GM21717 (cell line): Measurements from ENCODE around the gene THBS2.
"Not testable (repeated sequence)": the region's sequence is repeated elsewhere in the genome, so short reads cannot be mapped to it uniquely, and the experiment has no call there.

ENCODE experiments used
- ATAC-seq: cut with Tn5 transposase; IDR thresholded peaks from one replicate; pipeline ENCODE4 v1.9.1; 2021; ENCODE audit warnings: mild to moderate bottlenecking, moderate library complexity; ENCODE audit not compliant: unreplicated experiment

Gene THBS2

GRCh38 chr6:169253337-169254238, at the start of gene THBS2:
Gene THBS2 (minus strand): TSS chr6:169253846. CDS start chr6:169250784, 3,062 bp downstream.
- no peak for ATAC-seq

DNA sequence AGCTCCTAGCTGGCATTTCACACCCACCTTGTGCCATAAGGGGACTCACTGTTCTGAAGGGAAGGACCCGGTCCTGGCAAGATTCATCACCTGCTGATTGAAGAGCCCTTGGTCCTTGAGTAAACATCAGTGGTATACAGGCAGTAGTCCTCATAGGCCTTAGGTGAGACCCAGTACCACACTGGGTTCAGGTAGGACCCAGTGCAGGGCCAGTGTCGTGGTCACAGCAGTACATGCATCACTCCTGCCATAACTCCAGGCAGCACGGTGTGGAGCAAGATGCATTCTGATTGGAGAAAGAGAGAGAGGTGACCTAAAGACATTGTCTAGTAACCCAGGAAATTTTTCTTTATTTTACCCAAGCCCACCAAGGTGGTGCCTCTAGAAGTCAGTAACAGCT, 49.1 kb upstream of the THBS2 start:
- ATAC-seq, result no peak

- ATAC-seq, result no peak
Measured at GRCh38 chr6:169302255-169302654, 48.6 kb upstream of the THBS2 start.

GRCh38 chr6:169300916-169301315, 47.3 kb upstream of the THBS2 start:
- no peak for ATAC-seq

DNA sequence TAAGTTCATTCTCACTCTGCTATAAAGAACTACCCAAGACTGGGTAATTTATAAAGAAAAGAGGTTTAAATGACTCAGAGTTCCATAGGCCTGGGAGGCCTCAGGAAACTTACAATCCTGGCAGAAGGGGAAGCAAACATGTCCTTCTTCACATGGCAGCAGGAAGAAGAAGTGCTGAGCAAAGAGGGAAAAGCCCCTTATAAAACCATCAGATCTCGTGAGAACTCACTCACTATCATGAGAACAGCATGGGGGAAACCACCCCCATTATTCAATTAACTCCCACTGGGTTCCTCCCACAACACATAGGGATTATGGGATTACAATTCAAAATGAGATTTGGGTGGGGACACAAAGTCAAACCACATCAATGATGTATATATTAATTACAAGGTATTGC, 45.0 kb upstream of the THBS2 start:
- not testable (repeated sequence) for ATAC-seq

- ATAC-seq, result no peak
Measured at GRCh38 chr6:169296622-169297021, 43.0 kb upstream of the THBS2 start.

GRCh38 chr6:169296170-169296569, 42.5 kb upstream of the THBS2 start:
- ATAC-seq, result no peak

DNA sequence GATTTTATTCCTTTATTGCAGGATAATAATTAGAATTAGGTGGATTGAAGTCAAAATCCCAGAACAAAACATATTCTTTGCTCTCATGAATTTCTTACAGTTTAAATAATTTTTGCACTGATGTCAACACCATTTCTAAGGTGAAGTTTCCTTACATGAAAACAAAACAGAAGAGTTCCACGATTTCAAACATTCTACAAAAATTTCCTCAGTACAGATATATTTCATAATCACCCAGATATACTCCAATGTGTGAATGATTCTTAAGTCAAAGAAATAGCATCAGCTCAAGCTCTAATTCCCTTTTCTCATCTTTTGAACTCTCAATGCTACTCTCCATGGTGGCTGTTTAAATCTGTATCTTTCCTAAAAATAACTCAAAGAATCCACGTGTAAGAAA, 39.5 kb upstream of the THBS2 start:
- ATAC-seq, result no peak

DNA sequence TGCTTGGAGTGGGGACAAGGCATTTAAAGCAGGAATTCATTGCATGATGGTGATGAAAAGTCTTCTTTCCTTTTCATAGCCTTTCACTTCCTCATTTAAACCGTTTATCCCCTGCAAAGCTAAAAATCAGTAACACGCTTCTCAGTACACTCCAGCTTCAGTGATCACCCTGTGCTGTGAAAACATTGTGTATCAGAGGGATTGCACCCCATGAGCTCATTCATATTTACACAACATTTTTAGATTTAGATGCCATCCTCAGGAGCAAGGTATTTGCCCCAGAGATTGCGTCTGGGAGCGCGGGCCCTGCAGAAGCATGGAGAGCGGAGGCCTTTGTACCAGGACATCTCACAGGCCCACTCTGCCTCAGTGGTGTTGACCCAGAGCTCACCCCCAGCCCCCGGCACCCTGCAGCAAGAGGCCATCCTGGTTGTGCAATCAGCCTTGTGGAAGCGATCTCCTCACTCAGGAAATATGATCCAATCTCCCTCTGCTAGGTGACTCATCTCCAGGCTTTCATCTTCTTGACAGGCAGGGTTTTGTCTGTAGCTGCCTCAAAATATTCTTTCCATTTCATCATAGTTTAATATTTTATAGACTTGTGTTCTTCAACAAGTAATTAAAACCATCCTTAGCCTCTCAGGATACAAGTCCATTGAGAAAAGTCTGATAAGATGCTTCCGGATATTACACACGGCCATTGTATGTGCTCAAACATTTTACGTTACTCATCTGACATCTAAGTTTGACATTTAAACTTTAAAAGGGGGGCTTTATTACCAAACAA, 38.9 kb upstream of the THBS2 start:
- no peak for ATAC-seq

DNA sequence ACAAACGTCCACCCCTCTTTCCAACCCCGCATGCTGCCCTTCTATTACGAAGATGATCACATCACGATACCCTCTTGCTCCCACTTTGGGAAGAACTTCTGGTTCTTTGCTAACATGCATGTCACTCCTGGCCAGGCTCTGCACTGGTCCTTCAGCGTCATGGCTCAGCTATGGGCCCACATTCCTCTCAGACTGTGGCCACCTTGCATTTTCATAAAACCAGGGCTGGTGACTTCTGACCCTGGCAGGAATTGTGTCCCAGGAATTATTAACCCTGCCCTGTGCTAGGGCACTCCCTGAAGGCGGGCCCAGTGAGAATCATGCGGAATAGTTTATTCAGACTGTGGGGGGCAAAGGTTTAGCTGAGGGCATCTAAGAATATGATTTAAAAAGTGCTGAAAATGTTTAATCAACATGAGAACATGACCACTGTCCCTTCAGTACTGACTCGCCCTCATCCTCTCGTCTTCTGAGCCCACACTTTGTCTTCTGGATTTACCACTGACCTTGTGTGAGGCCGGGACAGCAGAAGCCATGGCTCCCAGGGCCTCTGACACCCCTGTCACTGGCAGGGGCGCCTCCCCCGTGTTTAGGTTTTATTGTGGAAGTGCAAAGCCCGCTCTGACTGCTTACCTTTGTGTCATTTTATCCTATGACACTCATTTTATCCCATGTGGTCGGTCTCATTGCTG, 38.1 kb upstream of the THBS2 start:
- ATAC-seq, result no peak

- no peak for ATAC-seq
Measured at GRCh38 chr6:169291148-169291547, 37.5 kb upstream of the THBS2 start.

- ATAC-seq, result no peak
Measured at GRCh38 chr6:169289619-169290339, 36.1 kb upstream of the THBS2 start.

GRCh38 chr6:169289257-169289618, 35.6 kb upstream of the THBS2 start:
- no peak for ATAC-seq

- ATAC-seq, result no peak
Measured at GRCh38 chr6:169288591-169288990, 34.9 kb upstream of the THBS2 start.

DNA sequence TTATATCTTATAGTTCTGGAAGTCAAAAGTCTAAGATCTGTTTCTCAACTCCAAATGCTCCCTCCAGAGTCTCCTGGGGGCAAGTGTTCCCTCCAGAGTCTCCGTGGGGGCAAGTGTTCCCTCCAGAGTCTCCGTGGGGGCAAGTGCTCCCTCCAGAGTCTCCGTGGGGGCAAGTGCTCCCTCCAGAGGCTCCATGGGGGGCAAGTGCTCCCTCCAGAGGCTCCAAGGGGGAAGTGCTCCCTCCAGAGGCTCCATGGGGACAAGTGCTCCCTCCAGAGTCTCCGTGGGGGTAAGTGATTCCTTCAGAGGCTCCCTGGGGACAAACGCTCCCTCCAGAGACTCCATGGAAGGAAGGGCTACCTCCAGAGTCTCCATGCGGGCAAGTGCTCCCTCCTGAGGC, 34.0 kb upstream of the THBS2 start:
- no peak for ATAC-seq

GRCh38 chr6:169286961-169287360, 33.3 kb upstream of the THBS2 start:
- no peak for ATAC-seq

DNA sequence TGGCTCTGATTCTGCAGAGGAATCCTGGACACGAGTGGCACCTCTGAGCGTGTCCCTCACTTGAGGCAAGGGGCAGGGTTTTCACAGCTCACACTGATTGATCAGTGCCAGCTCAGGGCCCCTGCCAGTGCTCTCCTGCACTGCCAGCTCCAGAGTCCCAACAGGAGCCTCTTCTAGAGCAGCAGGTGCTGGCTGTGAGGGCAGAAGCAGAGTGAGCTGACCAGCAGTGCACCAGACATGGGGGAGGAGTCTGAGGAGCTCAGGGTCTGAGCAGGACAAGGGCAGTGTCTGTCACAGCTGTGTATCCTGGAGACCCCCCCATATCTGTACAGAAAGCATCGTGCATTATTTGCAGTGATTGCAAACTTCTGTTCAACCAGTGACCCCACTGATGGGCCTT, 31.5 kb upstream of the THBS2 start:
- no peak for ATAC-seq

DNA sequence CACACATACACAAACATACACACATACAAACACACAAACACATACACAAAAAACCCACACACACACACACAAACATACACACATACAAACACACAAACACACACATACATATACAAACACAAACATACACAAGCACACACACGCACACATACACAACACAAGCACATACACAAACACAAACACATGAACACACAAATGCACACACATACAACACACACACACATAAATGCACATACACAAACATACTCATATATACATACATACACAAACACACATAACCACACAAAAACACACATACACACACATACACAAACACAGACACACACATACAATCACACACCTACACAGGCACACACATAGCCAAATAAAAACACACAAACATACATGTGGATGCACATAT, 30.3 kb upstream of the THBS2 start:
- ATAC-seq, result no peak

DNA sequence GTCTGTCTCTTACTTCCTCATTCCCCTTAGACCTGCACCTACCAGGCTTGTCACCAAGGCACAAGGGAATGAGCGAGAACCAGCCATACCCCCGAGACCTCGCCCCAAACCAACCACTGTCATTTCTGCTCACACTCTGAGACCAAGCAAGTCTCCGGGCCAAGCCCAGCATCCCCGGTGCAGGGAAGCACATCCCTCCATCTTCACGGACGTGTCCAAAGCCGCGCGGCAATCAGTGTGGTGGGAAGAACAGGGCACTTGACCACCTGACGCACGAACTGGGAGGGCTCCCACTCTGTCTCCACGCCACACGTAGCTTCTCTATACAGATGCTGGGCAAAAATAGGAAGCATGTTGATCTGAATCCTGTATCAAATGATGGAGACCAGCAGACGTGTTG, 28.4 kb upstream of the THBS2 start:
- no peak for ATAC-seq

- ATAC-seq, result no peak
Measured at GRCh38 chr6:169277619-169278018, 24.0 kb upstream of the THBS2 start.

DNA sequence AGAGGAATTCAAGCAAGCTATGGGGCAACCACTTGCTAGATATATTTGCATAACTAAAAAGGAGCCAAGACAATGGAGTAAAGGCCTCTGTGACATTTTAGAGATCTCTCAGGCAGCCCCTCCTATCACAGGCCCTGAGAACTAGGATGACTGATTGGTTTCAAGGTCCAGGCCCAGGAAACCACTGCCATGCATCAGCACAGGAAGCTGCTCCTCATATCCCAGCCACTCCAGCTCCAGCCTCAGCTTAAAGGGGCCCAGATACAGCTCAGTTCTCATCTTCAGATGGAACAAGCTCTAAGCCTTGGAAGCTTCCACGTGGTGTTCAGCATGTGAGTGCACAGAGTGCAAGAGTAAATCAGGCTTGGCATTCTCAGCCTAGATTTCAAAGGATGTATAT, 21.1 kb upstream of the THBS2 start:
- ATAC-seq, result no peak
